ENCODE data around the gene PACC1.
"Not testable (repeated sequence)": the region's sequence is repeated elsewhere in the genome, so short reads cannot be mapped to it uniquely, and the experiment has no call there.

The PACC1 gene

DNA sequence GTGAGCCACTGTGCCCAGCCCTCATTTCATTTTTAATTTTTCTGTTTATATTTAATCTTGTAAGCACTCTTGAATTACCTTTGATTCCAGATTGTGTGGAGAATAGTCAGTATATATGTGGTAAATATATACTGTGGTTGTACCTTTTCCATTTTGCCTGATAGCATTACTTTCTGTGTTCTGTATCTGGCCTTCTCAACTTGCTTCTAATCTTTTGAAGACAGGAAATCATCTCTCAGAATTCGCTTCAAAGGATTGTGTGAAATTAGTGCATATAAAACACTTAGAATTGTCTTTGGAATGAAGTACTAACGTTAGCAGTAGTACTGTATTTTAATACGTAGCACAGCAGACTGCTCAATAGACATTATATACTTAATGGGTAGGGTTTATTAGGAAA, 91.6 kb downstream of the PACC1 start:
- TF ChIP-seq, protein P1, sequence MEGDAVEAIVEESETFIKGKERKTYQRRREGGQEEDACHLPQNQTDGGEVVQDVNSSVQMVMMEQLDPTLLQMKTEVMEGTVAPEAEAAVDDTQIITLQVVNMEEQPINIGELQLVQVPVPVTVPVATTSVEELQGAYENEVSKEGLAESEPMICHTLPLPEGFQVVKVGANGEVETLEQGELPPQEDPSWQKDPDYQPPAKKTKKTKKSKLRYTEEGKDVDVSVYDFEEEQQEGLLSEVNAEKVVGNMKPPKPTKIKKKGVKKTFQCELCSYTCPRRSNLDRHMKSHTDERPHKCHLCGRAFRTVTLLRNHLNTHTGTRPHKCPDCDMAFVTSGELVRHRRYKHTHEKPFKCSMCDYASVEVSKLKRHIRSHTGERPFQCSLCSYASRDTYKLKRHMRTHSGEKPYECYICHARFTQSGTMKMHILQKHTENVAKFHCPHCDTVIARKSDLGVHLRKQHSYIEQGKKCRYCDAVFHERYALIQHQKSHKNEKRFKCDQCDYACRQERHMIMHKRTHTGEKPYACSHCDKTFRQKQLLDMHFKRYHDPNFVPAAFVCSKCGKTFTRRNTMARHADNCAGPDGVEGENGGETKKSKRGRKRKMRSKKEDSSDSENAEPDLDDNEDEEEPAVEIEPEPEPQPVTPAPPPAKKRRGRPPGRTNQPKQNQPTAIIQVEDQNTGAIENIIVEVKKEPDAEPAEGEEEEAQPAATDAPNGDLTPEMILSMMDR (IDR thresholded peaks at IDR 0.05; ENCODE audit: insufficient read depth, low read length, missing control alignments): no peak
- no peak overlapping the region for H3K4me3 ChIP-seq (ENCODE audit: low read depth, low read length)
- CTCF ChIA-PET: interaction anchor here (2.0 kb wide), 1 partner anchor 252 kb away, joined by 5 read pairs; no protein-coding TSS in a partner anchor
- DNase-seq (ENCODE audit: low read depth, low spot score): no peak
- POLR2A ChIA-PET: no interaction called here

DNA sequence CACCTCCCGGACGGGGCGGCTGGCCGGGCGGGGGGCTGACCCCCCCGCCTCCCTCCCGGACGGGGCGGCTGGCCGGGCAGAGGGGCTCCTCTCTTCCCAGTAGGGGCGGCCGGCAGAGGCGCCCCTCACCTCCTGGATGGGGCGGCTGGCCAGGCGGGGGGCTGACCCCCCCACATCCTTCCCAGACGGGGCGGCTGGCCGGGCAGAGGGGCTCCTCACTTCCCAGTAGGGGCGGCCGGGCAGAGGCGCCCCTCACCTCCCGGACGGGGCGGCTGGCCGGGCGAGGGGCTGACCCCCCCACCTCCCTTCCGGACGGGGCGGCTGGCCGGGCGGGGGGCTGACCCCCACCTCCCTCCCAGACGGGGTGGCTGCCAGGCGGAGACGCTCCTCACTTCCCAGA, 93.7 kb downstream of the PACC1 start:
- CTCF ChIA-PET; POLR2A ChIA-PET; H3K4me3 ChIP-seq (ENCODE audit: low read depth, low read length); DNase-seq (ENCODE audit: low read depth, low spot score): not testable (repeated sequence)

DNA sequence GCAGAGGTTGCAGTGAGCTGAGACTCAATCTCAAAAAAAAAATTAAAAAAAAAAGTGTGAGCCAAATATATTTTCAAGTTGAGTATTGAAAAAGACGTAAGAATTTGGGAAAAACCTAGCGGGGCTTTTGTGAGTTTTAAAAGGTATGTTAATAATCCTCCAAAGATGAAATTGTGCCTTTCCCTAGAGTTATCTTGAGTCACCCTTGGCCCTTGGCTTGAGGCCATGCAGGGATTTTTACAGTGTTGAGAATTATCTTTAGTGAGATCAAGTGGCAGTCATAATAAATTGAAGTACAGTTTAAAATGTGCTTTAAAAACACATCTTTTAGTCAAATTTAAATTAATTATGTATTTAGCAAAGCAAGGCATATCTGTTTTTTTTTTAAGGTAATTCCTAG, 96.8 kb downstream of the PACC1 start:
- ChIA-PET CTCF (interaction anchor here (2.0 to 9.9 kb wide), 2 partner anchors 247 to 255 kb away, joined by 10 to 129 read pairs; no protein-coding TSS in a partner anchor), POLR2A (no interaction called here)
- TF ChIP-seq, protein P1 (IDR thresholded peaks at IDR 0.05; ENCODE audit: insufficient read depth, low read length, missing control alignments): no peak
- no peak overlapping the region for H3K4me3 ChIP-seq (ENCODE audit: low read depth, low read length)
- no peak for DNase-seq (ENCODE audit: low read depth, low spot score)

DNA sequence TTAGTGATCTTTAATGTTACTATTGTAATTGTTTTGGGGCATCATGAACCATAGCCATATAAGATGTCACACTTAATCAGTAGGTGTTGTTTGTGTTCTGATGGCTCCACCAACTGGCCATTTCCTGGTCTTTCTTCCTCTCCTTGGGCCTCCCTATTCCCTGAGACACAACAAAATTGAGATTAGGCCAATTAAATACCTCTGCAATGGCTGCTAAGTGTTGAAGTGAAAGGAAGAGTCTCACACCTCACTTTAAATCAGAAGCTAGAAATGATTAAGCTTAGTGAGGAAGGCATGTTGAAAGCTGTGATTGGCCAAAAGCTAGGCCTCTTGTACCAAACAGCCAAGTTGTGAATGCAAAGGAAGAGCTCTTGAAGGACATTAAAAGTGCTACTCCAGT, 98.8 kb downstream of the PACC1 start:
- ChIA-PET POLR2A (no interaction called here), CTCF (interaction anchor here (0.7 to 9.9 kb wide), 10 partner anchors 24 to 306 kb away, joined by 3 to 129 read pairs (median 4); partner anchors contain the start of genes DTL and INTS7)
- no peak for DNase-seq (ENCODE audit: low read depth, low spot score)
- TF ChIP-seq, protein P1 (IDR thresholded peaks at IDR 0.05; ENCODE audit: insufficient read depth, low read length, missing control alignments): no peak
- H3K4me3 ChIP-seq (ENCODE audit: low read depth, low read length): no peak overlapping the region

DNA sequence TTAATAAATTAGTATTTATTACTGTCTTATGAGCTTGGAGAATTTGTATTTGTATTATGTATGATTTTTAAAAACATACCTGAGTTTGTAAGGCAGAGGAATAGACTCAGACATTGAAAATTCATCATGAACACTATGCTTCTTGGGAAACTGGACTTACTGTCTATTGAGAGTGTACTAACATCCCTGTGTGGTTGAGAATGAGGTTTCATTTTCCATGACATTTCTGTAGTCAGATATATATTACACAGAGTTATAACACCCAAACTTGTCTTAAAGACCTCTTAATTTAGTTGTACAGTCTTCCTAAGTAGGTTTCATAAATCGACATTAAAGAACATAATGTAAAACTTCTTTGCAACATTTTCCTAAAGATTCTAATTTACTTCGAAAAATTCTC, 99.5 kb downstream of the PACC1 start:
- no peak overlapping the region for H3K4me3 ChIP-seq (ENCODE audit: low read depth, low read length)
- ChIA-PET CTCF (interaction anchor here (1.1 to 9.9 kb wide), 5 partner anchors 12 to 252 kb away, joined by 3 to 129 read pairs (median 16); no protein-coding TSS in a partner anchor), POLR2A (no interaction called here)
- TF ChIP-seq, protein P1 (IDR thresholded peaks at IDR 0.05; ENCODE audit: insufficient read depth, low read length, missing control alignments): no peak
- no peak for DNase-seq (ENCODE audit: low read depth, low spot score)

All from AG04449 (cell line).